Right cardiac atrium (tissue), 5 donors: ENCODE measurements around the gene PDE4D. TPM values are rescaled to one million over a fixed set of nuclear protein-coding genes. Genes with fewer than 3 reads are reported as not detected.

Experiments used
- ATAC-seq, 2 donors: fragments of 200-7000 bp; cut with Tn5 transposase; one replicate each; pipeline versions ENCODE4 v1.8.0 to v1.9.1; 2020; ENCODE audit warnings: moderate library complexity in 2 of 2, mild to moderate bottlenecking in 1 of 2
- DNase-seq, 3 donors: peaks; one replicate each; pipeline ENCODE4 v3.0.0-alpha.2; 2020
- H3K27ac ChIP-seq: one replicate; pipeline ENCODE4 v1.5.1; 2013; ENCODE audit warnings: mild to moderate bottlenecking, low read length, control low read depth, moderate library complexity
- H3K27me3 ChIP-seq: one replicate; pipeline ENCODE4 v1.6.1; 2013; ENCODE audit not compliant: control insufficient read depth, insufficient read depth
- H3K4me1 ChIP-seq: one replicate; pipeline ENCODE4 v1.6.1; 2013; ENCODE audit warnings: low read length; ENCODE audit not compliant: control insufficient read depth, insufficient read depth
- H3K4me3 ChIP-seq: one replicate; pipeline ENCODE4 v1.5.1; 2013; ENCODE audit warnings: low read length, control low read depth
- H3K9me3 ChIP-seq: one replicate; pipeline ENCODE4 v1.6.1; 2013; ENCODE audit warnings: low read length; ENCODE audit not compliant: control insufficient read depth
- WGBS: extraction: QIAGEN DNeasy Blood & Tissue Kit; methylation state at CpG from one replicate; pipeline ENCODE4 v1.1.7; 2013; 5-methylcytosine and 5-hydroxymethylcytosine counted together
- intact Hi-C, 4 donors: fragments of 100-400 bp; cut with DNase I; formaldehyde crosslinking; loops; one replicate each; pipeline versions ENCODE4 v1.11.0 to v1.14.0; 2022 to 2023
- polyA plus RNA-seq: library from polyadenylated mRNA; stranded (reverse); fragments of 200-250 nt; gene quantifications from one replicate; pipeline ENCODE4 v1.2.3, GENCODE V29; 2013
- total RNA-seq, 4 donors: library from RNA; stranded (reverse); fragmentation: NEBNext Ultra II Directional; extraction: Animal tissue kit (Norgen Biotek cat#: 25700); gene quantifications; one replicate each; pipeline ENCODE4 v1.2.1, GENCODE V29; 2021
- donor health status: healthy with polysubstance abuse.
- donor health status: DM: no; HTN: yes; CAD: no.
- donor health status: DM: no; HTN: no; CAD: no.
- donor health status: DM: no; HTN: yes; CAD: no; lungs with severe emphysema.
- donor health status: DM: yes; HTN: yes; CAD: no.

The PDE4D gene
- total and polyA plus RNA-seq, 5 donors, result 13.2 to 104 (median 38.8) TPM

GRCh38 chr5:59525311-59525710 lies 368.2 kb downstream of the PDE4D start:
- Histone ChIP-seq H3K9me3 (no peaks in the 10 kb centered on the region), H3K4me3 (no peak overlapping the region), H3K27ac (no peak overlapping the region), H3K27me3 (no peaks in the 10 kb centered on the region), H3K4me1 (no peaks in the 10 kb centered on the region)
- DNase-seq, result no peak
- ATAC-seq, result no peak
- WGBS, result 93% methylated on average over 3 of the region's 3 CpGs
- intact Hi-C loops, result no loop called here

GRCh38 chr5:59522201-59522831 lies 371.2 kb downstream of the PDE4D start:
- Histone ChIP-seq H3K27me3 (no peaks in the 10 kb centered on the region), H3K27ac (no peak overlapping the region), H3K4me3 (no peak overlapping the region), H3K4me1 (no peaks in the 10 kb centered on the region), H3K9me3 (no peaks in the 10 kb centered on the region)
- 71% methylated on average over 3 of the region's 3 CpGs for whole genome bisulfite sequencing
- DNase-seq (no peak), ATAC-seq (no peak)
- intact Hi-C loops, result no loop called here

GRCh38 chr5:59521476-59521875 lies 372.1 kb downstream of the PDE4D start:
- Histone ChIP-seq H3K4me1 (no peaks in the 10 kb centered on the region), H3K27ac (no peak overlapping the region), H3K4me3 (no peak overlapping the region), H3K9me3 (no peaks in the 10 kb centered on the region), H3K27me3 (no peaks in the 10 kb centered on the region)
- DNase-seq, result no peak
- intact Hi-C loops, result no loop called here
- no peak for ATAC-seq

- Histone ChIP-seq H3K27ac (no peak overlapping the region), H3K27me3 (no peaks in the 10 kb centered on the region), H3K4me1 (no peaks in the 10 kb centered on the region), H3K9me3 (no peaks in the 10 kb centered on the region), H3K4me3 (no peak overlapping the region)
- intact Hi-C loops, result no loop called here
- ATAC-seq, result no peak
- no peak for DNase-seq
- WGBS, result 94% methylated on average over 5 of the region's 5 CpGs
Observed at GRCh38 chr5:59519338-59519737, 374.2 kb downstream of the PDE4D start.

GRCh38 chr5:59517926-59518585 lies 375.5 kb downstream of the PDE4D start:
- no peaks in the 10 kb centered on the region for H3K9me3 ChIP-seq
- no peak overlapping the region for H3K4me3 ChIP-seq
- intact Hi-C loops, result no loop called here
- DNase-seq, result no peak
- no peak for ATAC-seq
- no peak overlapping the region for H3K27ac ChIP-seq
- WGBS, result 61% methylated on average over 3 of the region's 3 CpGs
- no peaks in the 10 kb centered on the region for H3K4me1 ChIP-seq
- H3K27me3 ChIP-seq, result no peaks in the 10 kb centered on the region

GRCh38 chr5:59516161-59516560 lies 377.4 kb downstream of the PDE4D start:
- Histone ChIP-seq H3K27me3 (no peaks in the 10 kb centered on the region), H3K4me3 (no peak overlapping the region), H3K4me1 (no peaks in the 10 kb centered on the region), H3K9me3 (no peaks in the 10 kb centered on the region), H3K27ac (no peak overlapping the region)
- DNase-seq, result no peak
- WGBS, result 62% methylated on average over 3 of the region's 3 CpGs
- intact Hi-C loops, result no loop called here
- ATAC-seq, result no peak

- Histone ChIP-seq H3K27ac (no peak overlapping the region), H3K27me3 (no peaks in the 10 kb centered on the region), H3K4me1 (no peaks in the 10 kb centered on the region), H3K9me3 (no peaks in the 10 kb centered on the region), H3K4me3 (no peak overlapping the region)
- intact Hi-C loops, result loop anchor here (2.0 to 10.0 kb wide), 3 partner anchors 166 to 298 kb away; no protein-coding TSS in a partner anchor
- WGBS, result 67% methylated on average over 1 of the region's 1 CpG
- DNase-seq (no peak), ATAC-seq (no peak)
Observed at GRCh38 chr5:59506285-59506877, 387.1 kb downstream of the PDE4D start.

GRCh38 chr5:59504043-59504442 lies 389.5 kb downstream of the PDE4D start:
- no peak overlapping the region for H3K4me3 ChIP-seq
- H3K4me1 ChIP-seq, result no peaks in the 10 kb centered on the region
- no peaks in the 10 kb centered on the region for H3K27me3 ChIP-seq
- DNase-seq, result no peak
- H3K9me3 ChIP-seq, result no peaks in the 10 kb centered on the region
- no peak overlapping the region for H3K27ac ChIP-seq
- intact Hi-C loops, result loop anchor here in 1 of 4 donors (10.0 kb wide), 1 partner anchor 301 kb away; no protein-coding TSS in a partner anchor
- ATAC-seq, result no peak

- ATAC-seq, result no peak
- 49% methylated on average over 1 of the region's 1 CpG for WGBS
- Histone ChIP-seq H3K27me3 (no peaks in the 10 kb centered on the region), H3K4me3 (no peak overlapping the region), H3K27ac (no peak overlapping the region), H3K4me1 (no peaks in the 10 kb centered on the region), H3K9me3 (no peaks in the 10 kb centered on the region)
- DNase-seq, result no peak
- intact Hi-C loops, result loop anchor here in 1 of 4 donors (10.0 kb wide), 1 partner anchor 302 kb away; no protein-coding TSS in a partner anchor
Observed at GRCh38 chr5:59503220-59503619, 390.3 kb downstream of the PDE4D start.

GRCh38 chr5:59501316-59501715 lies 392.2 kb downstream of the PDE4D start:
- DNase-seq (no peak), ATAC-seq (no peak)
- Histone ChIP-seq H3K27me3 (no peaks in the 10 kb centered on the region), H3K4me1 (no peaks in the 10 kb centered on the region), H3K27ac (no peak overlapping the region), H3K4me3 (no peak overlapping the region), H3K9me3 (no peaks in the 10 kb centered on the region)
- 52% methylated on average over 1 of the region's 1 CpG for WGBS
- intact Hi-C loops, result loop anchor here in 1 of 4 donors (10.0 kb wide), 1 partner anchor 303 kb away; no protein-coding TSS in a partner anchor

GRCh38 chr5:59500014-59500413 lies 393.5 kb downstream of the PDE4D start:
- 42% methylated on average over 1 of the region's 1 CpG for WGBS
- Histone ChIP-seq H3K9me3 (no peaks in the 10 kb centered on the region), H3K4me3 (no peak overlapping the region), H3K27me3 (no peaks in the 10 kb centered on the region), H3K4me1 (no peaks in the 10 kb centered on the region), H3K27ac (no peak overlapping the region)
- no peak for ATAC-seq
- no peak for DNase-seq
- intact Hi-C loops, result loop anchor here in 1 of 4 donors (10.0 kb wide), 1 partner anchor 305 kb away; no protein-coding TSS in a partner anchor
